T-helper 1 cell treated with Interleukin-12 subunit alpha and Interleukin-12 subunit beta and Interleukin-4 antibody, amounts not matched to agents 30 μg/mL and 1 μg/mL, for 36 hours (primary cell): ENCODE measurements around the gene NEUROD6.

Experiments used
- H3K27ac Mint-ChIP-seq: one replicate; pipeline ENCODE4 v1.8.0; 2021; ENCODE audit warnings: mild to moderate bottlenecking, mixed read lengths
- H3K27me3 Mint-ChIP-seq: one replicate; pipeline ENCODE4 v1.8.0; 2021; ENCODE audit warnings: low read depth, mixed read lengths
- H3K36me3 Mint-ChIP-seq: one replicate; pipeline ENCODE4 v1.8.0; 2021; ENCODE audit warnings: low read depth, mixed read lengths
- H3K4me1 Mint-ChIP-seq: one replicate; pipeline ENCODE4 v1.8.0; 2021; ENCODE audit warnings: low read depth, mixed read lengths
- H3K4me3 Mint-ChIP-seq: one replicate; pipeline ENCODE4 v1.8.0; 2021; ENCODE audit warnings: mild to moderate bottlenecking, moderate library complexity, mixed read lengths
- H3K9me3 Mint-ChIP-seq: one replicate; pipeline ENCODE4 v1.8.0; 2021; ENCODE audit warnings: mixed read lengths

NEUROD6 gene

GRCh38 chr7:31340603-31341002 is at the start of gene NEUROD6:
TSS of gene NEUROD6 (minus strand) at chr7:31340726. CDS start at chr7:31339268, 1,458 bp downstream.
- Mint-ChIP-seq H3K4me3 (no peak within 1 kb of the TSS), H3K27ac (no peak within 1 kb of the TSS), H3K36me3 (no peaks in the 10 kb centered on the region), H3K9me3 (no peaks in the 10 kb centered on the region), H3K4me1 (no peaks in the 10 kb centered on the region), H3K27me3 (peaks cover 16% of the 10 kb centered on the region)

GRCh38 chr7:31384466-31384865 is 43.9 kb upstream of the NEUROD6 start:
- no peaks in the 10 kb centered on the region for H3K4me1 Mint-ChIP-seq
- no peaks in the 10 kb centered on the region for H3K27me3 Mint-ChIP-seq
- no peak overlapping the region for H3K4me3 Mint-ChIP-seq
- H3K9me3 Mint-ChIP-seq, result no peaks in the 10 kb centered on the region
- H3K27ac Mint-ChIP-seq, result no peak overlapping the region
- H3K36me3 Mint-ChIP-seq, result no peaks in the 10 kb centered on the region

GRCh38 chr7:31382722-31383121 is 42.2 kb upstream of the NEUROD6 start:
- no peaks in the 10 kb centered on the region for H3K27me3 Mint-ChIP-seq
- no peak overlapping the region for H3K27ac Mint-ChIP-seq
- H3K9me3 Mint-ChIP-seq, result no peaks in the 10 kb centered on the region
- no peaks in the 10 kb centered on the region for H3K4me1 Mint-ChIP-seq
- H3K36me3 Mint-ChIP-seq, result no peaks in the 10 kb centered on the region
- no peak overlapping the region for H3K4me3 Mint-ChIP-seq

GRCh38 chr7:31373337-31374289 is 33.1 kb upstream of the NEUROD6 start:
- no peak overlapping the region for H3K4me3 Mint-ChIP-seq
- no peaks in the 10 kb centered on the region for H3K4me1 Mint-ChIP-seq
- no peak overlapping the region for H3K27ac Mint-ChIP-seq
- no peaks in the 10 kb centered on the region for H3K36me3 Mint-ChIP-seq
- no peaks in the 10 kb centered on the region for H3K9me3 Mint-ChIP-seq
- no peaks in the 10 kb centered on the region for H3K27me3 Mint-ChIP-seq

- Mint-ChIP-seq H3K27ac (no peak overlapping the region), H3K4me3 (no peak overlapping the region), H3K9me3 (no peaks in the 10 kb centered on the region), H3K27me3 (no peaks in the 10 kb centered on the region), H3K4me1 (no peaks in the 10 kb centered on the region), H3K36me3 (no peaks in the 10 kb centered on the region)
Measured at GRCh38 chr7:31372231-31372959, 31.9 kb upstream of the NEUROD6 start.

GRCh38 chr7:31371621-31372020 is 31.1 kb upstream of the NEUROD6 start:
- H3K36me3 Mint-ChIP-seq, result no peaks in the 10 kb centered on the region
- no peaks in the 10 kb centered on the region for H3K4me1 Mint-ChIP-seq
- no peak overlapping the region for H3K4me3 Mint-ChIP-seq
- H3K27ac Mint-ChIP-seq, result no peak overlapping the region
- no peaks in the 10 kb centered on the region for H3K9me3 Mint-ChIP-seq
- no peaks in the 10 kb centered on the region for H3K27me3 Mint-ChIP-seq

GRCh38 chr7:31370609-31371008 is 30.1 kb upstream of the NEUROD6 start:
- Mint-ChIP-seq H3K27me3 (no peaks in the 10 kb centered on the region), H3K9me3 (no peaks in the 10 kb centered on the region), H3K4me3 (no peak overlapping the region)

GRCh38 chr7:31368620-31369019 is 28.1 kb upstream of the NEUROD6 start:
- no peaks in the 10 kb centered on the region for H3K4me1 Mint-ChIP-seq
- no peaks in the 10 kb centered on the region for H3K36me3 Mint-ChIP-seq
- H3K27me3 Mint-ChIP-seq, result no peaks in the 10 kb centered on the region
- no peak overlapping the region for H3K27ac Mint-ChIP-seq
- H3K9me3 Mint-ChIP-seq, result no peaks in the 10 kb centered on the region
- no peak overlapping the region for H3K4me3 Mint-ChIP-seq

More at GRCh38 chr7:31370609-31371008, 30.1 kb upstream of the NEUROD6 start:
- Mint-ChIP-seq H3K27ac (no peak overlapping the region), H3K4me1 (no peaks in the 10 kb centered on the region), H3K36me3 (no peaks in the 10 kb centered on the region)

- H3K9me3 Mint-ChIP-seq, result no peaks in the 10 kb centered on the region
- H3K27me3 Mint-ChIP-seq, result no peaks in the 10 kb centered on the region
- H3K36me3 Mint-ChIP-seq, result no peaks in the 10 kb centered on the region
- H3K4me3 Mint-ChIP-seq, result no peak overlapping the region
- H3K4me1 Mint-ChIP-seq, result no peaks in the 10 kb centered on the region
- no peak overlapping the region for H3K27ac Mint-ChIP-seq
Measured at GRCh38 chr7:31363496-31363895, 23.0 kb upstream of the NEUROD6 start.

GRCh38 chr7:31363051-31363450 is 22.5 kb upstream of the NEUROD6 start:
- H3K4me3 Mint-ChIP-seq, result no peak overlapping the region
- no peaks in the 10 kb centered on the region for H3K36me3 Mint-ChIP-seq
- no peaks in the 10 kb centered on the region for H3K9me3 Mint-ChIP-seq
- no peak overlapping the region for H3K27ac Mint-ChIP-seq
- H3K4me1 Mint-ChIP-seq, result no peaks in the 10 kb centered on the region
- no peaks in the 10 kb centered on the region for H3K27me3 Mint-ChIP-seq

GRCh38 chr7:31362401-31362800 is 21.9 kb upstream of the NEUROD6 start:
- no peak overlapping the region for H3K4me3 Mint-ChIP-seq
- no peaks in the 10 kb centered on the region for H3K27me3 Mint-ChIP-seq
- no peak overlapping the region for H3K27ac Mint-ChIP-seq
- no peaks in the 10 kb centered on the region for H3K4me1 Mint-ChIP-seq
- H3K9me3 Mint-ChIP-seq, result no peaks in the 10 kb centered on the region
- H3K36me3 Mint-ChIP-seq, result no peaks in the 10 kb centered on the region

- Mint-ChIP-seq H3K27ac (no peak overlapping the region), H3K36me3 (no peaks in the 10 kb centered on the region), H3K4me3 (no peak overlapping the region), H3K9me3 (no peaks in the 10 kb centered on the region), H3K27me3 (no peaks in the 10 kb centered on the region), H3K4me1 (no peaks in the 10 kb centered on the region)
Measured at GRCh38 chr7:31358467-31358866, 17.9 kb upstream of the NEUROD6 start.

- H3K9me3 Mint-ChIP-seq, result no peaks in the 10 kb centered on the region
- H3K27ac Mint-ChIP-seq, result no peak overlapping the region
- H3K4me3 Mint-ChIP-seq, result no peak overlapping the region
Measured at GRCh38 chr7:31345421-31345820, 4.9 kb upstream of the NEUROD6 start.

GRCh38 chr7:31343516-31344305 is 3.2 kb upstream of the NEUROD6 start:
- Mint-ChIP-seq H3K4me1 (no peaks in the 10 kb centered on the region), H3K36me3 (no peaks in the 10 kb centered on the region), H3K9me3 (no peaks in the 10 kb centered on the region), H3K27me3 (peaks cover 4% of the 10 kb centered on the region), H3K4me3 (no peak overlapping the region), H3K27ac (no peak overlapping the region)

More at GRCh38 chr7:31345421-31345820, 4.9 kb upstream of the NEUROD6 start:
- Mint-ChIP-seq H3K4me1 (no peaks in the 10 kb centered on the region), H3K36me3 (no peaks in the 10 kb centered on the region), H3K27me3 (no peaks in the 10 kb centered on the region)
